ENCODE results near the gene POMGNT1.

GRCh38 chr1:46173361-46173856, 24.8 kb downstream of the POMGNT1 start:
- TF ChIP-seq CTCF (IDR thresholded peaks at IDR 0.05; ENCODE audit: insufficient read depth, low read length, poor library complexity, severe bottlenecking) (no peak), EZH2phosphoT487 (conservative IDR thresholded peaks at IDR 0.05; ENCODE audit: low read length) (no peak)
